ENCODE data around the gene BBS4.
"Not testable (repeated sequence)": the region's sequence is repeated elsewhere in the genome, so short reads cannot be mapped to it uniquely, and the experiment has no call there.

DNA sequence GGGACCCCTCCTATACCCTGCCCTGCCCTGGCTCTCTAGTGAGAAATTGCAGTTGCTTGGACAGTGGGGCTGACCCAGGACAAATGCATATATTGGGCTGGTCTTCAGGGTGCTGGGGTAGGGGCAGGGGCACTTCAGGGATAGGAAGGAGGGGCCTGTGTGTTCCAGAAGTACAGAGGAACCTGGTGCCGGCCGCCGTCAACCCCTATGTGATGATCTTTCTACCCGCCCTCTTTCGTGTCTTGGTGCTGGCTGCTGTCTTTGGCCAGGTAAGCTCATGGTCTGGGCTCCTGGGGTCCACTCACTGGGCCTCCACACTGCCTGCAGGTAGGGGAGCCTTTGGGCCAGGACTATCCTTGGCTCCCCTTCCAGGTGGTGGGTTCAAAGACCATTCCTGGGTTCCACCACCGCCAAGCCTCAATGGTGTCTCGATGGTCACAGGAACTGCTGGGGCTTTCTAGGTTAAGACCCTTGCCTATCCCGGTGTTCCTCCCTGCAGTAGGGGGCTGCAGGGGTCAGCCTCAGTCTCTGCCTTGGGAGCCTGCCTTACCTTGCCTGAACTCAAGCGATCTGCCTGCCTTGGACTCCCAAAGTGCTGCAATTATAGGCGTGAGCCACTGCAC is 37.3 kb upstream of the BBS4 start:
- TF ChIP-seq POLR2A, BHLHE40 (IDR thresholded peaks at IDR 0.05; ENCODE audit: low read depth, low read length): not testable (repeated sequence)
